WTC11 (cell line): Measurements from ENCODE around the gene COL18A1. TPM values are rescaled to one million over a fixed set of nuclear protein-coding genes. Genes with fewer than 3 reads are reported as not detected.

Experiments used
- ATAC-seq: fragments of 200-7000 bp; cut with Tn5 transposase; 2 replicates; pipeline ENCODE4 v1.10.0; 2021; ENCODE audit warnings: mild to moderate bottlenecking, moderate library complexity
- CTCF ChIA-PET: fragments of 300-600 bp; sonication (Branson Sonifier 250); formaldehyde crosslinking; loops from one replicate; lab custom pipeline; 2021; ENCODE audit warnings: antibody characterized with exemption; lab: Charles Lee
- POLR2A ChIA-PET: fragments of 350-600 bp; sonication (Branson Sonifier 250); formaldehyde crosslinking; loops from one replicate; lab custom pipeline; 2021; ENCODE audit warnings: antibody characterized with exemption; lab: Charles Lee
- DNase-seq: peaks from one replicate; pipeline ENCODE4 v3.0.0; 2021; ENCODE audit warnings: low spot score
- H3K27ac Mint-ChIP-seq: 2 replicates; pipeline ENCODE4 v1.8.0; 2021; ENCODE audit warnings: mixed read lengths
- H3K27me3 Mint-ChIP-seq: 2 replicates; pipeline ENCODE4 v1.8.0; 2021; ENCODE audit warnings: low read depth, mild to moderate bottlenecking, moderate library complexity, mixed read lengths
- H3K36me3 Mint-ChIP-seq: 2 replicates; pipeline ENCODE4 v1.8.0; 2021; ENCODE audit warnings: mixed read lengths
- H3K4me1 Mint-ChIP-seq: 2 replicates; pipeline ENCODE4 v1.8.0; 2022; ENCODE audit warnings: mixed read lengths
- H3K4me3 Mint-ChIP-seq: 2 replicates; pipeline ENCODE4 v1.8.0; 2021; ENCODE audit warnings: mild to moderate bottlenecking, moderate library complexity, mixed read lengths
- H3K9me3 Mint-ChIP-seq: 2 replicates; pipeline ENCODE4 v1.8.0; 2021; ENCODE audit warnings: mixed read lengths
- ELF4 ChIP-seq: sonication (generic); formaldehyde crosslinking; IDR thresholded peaks from 2 replicates; pipeline ENCODE4 v1.8.1; 2022; ENCODE audit warnings: low read depth, mild to moderate bottlenecking, moderate library complexity, missing genetic modification reagents
- EMX1 ChIP-seq: fragments of 250-450 bp; sonication (Bioruptor Pico); IDR thresholded peaks from 2 replicates; pipeline ENCODE4 v1.8.0; 2021; ENCODE audit warnings: mild to moderate bottlenecking
- FOXK1 ChIP-seq: sonication (generic); formaldehyde crosslinking; IDR thresholded peaks from 2 replicates; pipeline ENCODE4 v1.8.0; 2022; ENCODE audit warnings: mild to moderate bottlenecking, moderate library complexity, missing genetic modification reagents
- IRF2 ChIP-seq: sonication (generic); formaldehyde crosslinking; IDR thresholded peaks from 2 replicates; pipeline ENCODE4 v1.8.0; 2022; ENCODE audit warnings: low read depth, missing genetic modification reagents, borderline replicate concordance
- JAZF1 ChIP-seq: fragments of 250-450 bp; sonication (Bioruptor Pico); IDR thresholded peaks from 2 replicates; pipeline ENCODE4 v1.9.0; 2021; ENCODE audit warnings: moderate library complexity, mild to moderate bottlenecking, inconsistent platforms
- JUN ChIP-seq: sonication (generic); formaldehyde crosslinking; IDR thresholded peaks from 2 replicates; pipeline ENCODE4 v1.8.0; 2023; ENCODE audit warnings: mild to moderate bottlenecking, missing genetic modification reagents
- KAT7 ChIP-seq: sonication (generic); formaldehyde crosslinking; IDR thresholded peaks from 2 replicates; pipeline ENCODE4 v1.8.1; 2023; ENCODE audit warnings: missing genetic modification reagents, mild to moderate bottlenecking, borderline replicate concordance
- MXD4 ChIP-seq: fragments of 250-450 bp; sonication (Bioruptor Pico); IDR thresholded peaks from 2 replicates; pipeline ENCODE4 v1.8.0; 2021; ENCODE audit warnings: mild to moderate bottlenecking, moderate library complexity, borderline replicate concordance
- MYBL2 ChIP-seq: sonication (generic); formaldehyde crosslinking; IDR thresholded peaks from 2 replicates; pipeline ENCODE4 v1.8.1; 2023; ENCODE audit warnings: mild to moderate bottlenecking, moderate library complexity, missing genetic modification reagents
- NR2C2 ChIP-seq: sonication (generic); formaldehyde crosslinking; IDR thresholded peaks from 2 replicates; pipeline ENCODE4 v1.8.0; 2022; ENCODE audit warnings: mild to moderate bottlenecking, missing genetic modification reagents
- SP1 ChIP-seq: sonication (generic); formaldehyde crosslinking; conservative IDR thresholded peaks from 2 replicates; pipeline ENCODE4 v1.8.1; 2022; ENCODE audit warnings: missing genetic modification reagents
- TEAD1 ChIP-seq: sonication (generic); formaldehyde crosslinking; IDR thresholded peaks from 2 replicates; pipeline ENCODE4 v1.8.0; 2022; ENCODE audit warnings: mild to moderate bottlenecking, missing genetic modification reagents
- TEAD4 ChIP-seq: sonication (generic); formaldehyde crosslinking; IDR thresholded peaks from 2 replicates; pipeline ENCODE4 v1.8.0; 2022; ENCODE audit warnings: mild to moderate bottlenecking, missing genetic modification reagents
- ZNF219 ChIP-seq: sonication (generic); formaldehyde crosslinking; IDR thresholded peaks from 2 replicates; pipeline ENCODE4 v1.8.0; 2023; ENCODE audit warnings: missing genetic modification reagents, mild to moderate bottlenecking, borderline replicate concordance
- ZNF396 ChIP-seq: fragments of 250-450 bp; sonication (Bioruptor Pico); IDR thresholded peaks from 2 replicates; pipeline ENCODE4 v1.8.0; 2021; ENCODE audit warnings: mild to moderate bottlenecking, moderate library complexity, borderline replicate concordance
- total RNA-seq: library from RNA; stranded (reverse); gene quantifications from 3 replicates; pipeline ENCODE4 v1.2.3, GENCODE V29; 2021
- TF ChIP-seq, protein P1 (sequence below): sonication (generic); formaldehyde crosslinking; IDR thresholded peaks from 2 replicates; pipeline ENCODE4 v1.8.0; 2023; ENCODE audit warnings: missing genetic modification reagents
- TF ChIP-seq, protein P2 (sequence below): fragments of 250-450 bp; sonication (Bioruptor Pico); IDR thresholded peaks from 2 replicates; pipeline ENCODE4 v1.9.0; 2021; ENCODE audit warnings: mild to moderate bottlenecking
- TF ChIP-seq, protein P3 (sequence below): sonication (generic); formaldehyde crosslinking; conservative IDR thresholded peaks from 2 replicates; pipeline ENCODE4 v1.8.1; 2023; ENCODE audit warnings: mild to moderate bottlenecking, low read depth, missing genetic modification reagents, moderate library complexity

Gene COL18A1
- total RNA-seq, 1 experiment from 2014 or later, result 231 TPM

DNA sequence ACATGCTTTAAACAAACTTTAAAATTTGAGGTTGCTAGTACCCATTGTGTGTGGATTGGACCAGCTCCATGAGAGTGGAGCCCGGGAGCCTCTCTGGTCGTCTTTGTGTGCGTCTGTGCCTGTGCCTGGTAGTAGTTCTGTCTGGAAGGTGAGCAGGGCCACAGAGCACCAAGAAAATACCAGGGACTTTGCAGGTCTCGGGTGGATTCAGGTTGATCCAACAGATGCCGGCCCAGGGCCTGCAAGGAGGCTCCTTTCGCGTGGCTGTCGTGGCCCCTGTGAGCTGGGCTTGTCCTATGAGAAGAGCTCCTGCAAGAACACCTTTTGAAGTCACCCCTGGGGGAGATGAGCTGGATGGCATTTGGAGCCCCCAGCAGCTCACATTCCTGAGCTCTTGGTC is 28.3 kb downstream of the COL18A1 start:
- H3K9me3 Mint-ChIP-seq, result no peaks in the 10 kb centered on the region
- no peak for ATAC-seq
- no peak for DNase-seq
- POLR2A ChIA-PET, result interaction anchor here (1.1 kb wide), 1 partner anchor 146 kb away, joined by 3 read pairs; the partner anchor contains the start of gene POFUT2
- H3K36me3 Mint-ChIP-seq, result peaks cover 2% of the 10 kb centered on the region; the same call in 1 of the 2 replicates
- CTCF ChIA-PET, result interaction anchor here (0.8 to 1.4 kb wide), 3 partner anchors 10 to 26 kb away, joined by 3 to 5 read pairs (median 3); no protein-coding TSS in a partner anchor
- peaks cover 64% of the 10 kb centered on the region for H3K4me1 Mint-ChIP-seq
- peak overlapping the region; percentile 48 for H3K27ac Mint-ChIP-seq
- TF ChIP-seq KAT7 (CRISPR knock-in tag) (no peak), ZNF219 (CRISPR knock-in tag) (no peak), MYBL2 (CRISPR knock-in tag) (no peak), TEAD1 (CRISPR knock-in tag) (no peak), SP1 (CRISPR knock-in tag) (no peak), JUN (CRISPR knock-in tag) (no peak), FOXK1 (CRISPR knock-in tag) (no peak), JAZF1 (CRISPR knock-in tag) (no peak), IRF2 (CRISPR knock-in tag) (no peak), ZNF396 (CRISPR knock-in tag) (no peak), NR2C2 (CRISPR knock-in tag) (no peak), ELF4 (CRISPR knock-in tag) (no peak), TEAD4 (CRISPR knock-in tag) (no peak), EMX1 (CRISPR knock-in tag) (no peak)
- TF ChIP-seq, protein P1, sequence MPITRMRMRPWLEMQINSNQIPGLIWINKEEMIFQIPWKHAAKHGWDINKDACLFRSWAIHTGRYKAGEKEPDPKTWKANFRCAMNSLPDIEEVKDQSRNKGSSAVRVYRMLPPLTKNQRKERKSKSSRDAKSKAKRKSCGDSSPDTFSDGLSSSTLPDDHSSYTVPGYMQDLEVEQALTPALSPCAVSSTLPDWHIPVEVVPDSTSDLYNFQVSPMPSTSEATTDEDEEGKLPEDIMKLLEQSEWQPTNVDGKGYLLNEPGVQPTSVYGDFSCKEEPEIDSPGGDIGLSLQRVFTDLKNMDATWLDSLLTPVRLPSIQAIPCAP (CRISPR knock-in tag), result no peak
- TF ChIP-seq, protein P2, sequence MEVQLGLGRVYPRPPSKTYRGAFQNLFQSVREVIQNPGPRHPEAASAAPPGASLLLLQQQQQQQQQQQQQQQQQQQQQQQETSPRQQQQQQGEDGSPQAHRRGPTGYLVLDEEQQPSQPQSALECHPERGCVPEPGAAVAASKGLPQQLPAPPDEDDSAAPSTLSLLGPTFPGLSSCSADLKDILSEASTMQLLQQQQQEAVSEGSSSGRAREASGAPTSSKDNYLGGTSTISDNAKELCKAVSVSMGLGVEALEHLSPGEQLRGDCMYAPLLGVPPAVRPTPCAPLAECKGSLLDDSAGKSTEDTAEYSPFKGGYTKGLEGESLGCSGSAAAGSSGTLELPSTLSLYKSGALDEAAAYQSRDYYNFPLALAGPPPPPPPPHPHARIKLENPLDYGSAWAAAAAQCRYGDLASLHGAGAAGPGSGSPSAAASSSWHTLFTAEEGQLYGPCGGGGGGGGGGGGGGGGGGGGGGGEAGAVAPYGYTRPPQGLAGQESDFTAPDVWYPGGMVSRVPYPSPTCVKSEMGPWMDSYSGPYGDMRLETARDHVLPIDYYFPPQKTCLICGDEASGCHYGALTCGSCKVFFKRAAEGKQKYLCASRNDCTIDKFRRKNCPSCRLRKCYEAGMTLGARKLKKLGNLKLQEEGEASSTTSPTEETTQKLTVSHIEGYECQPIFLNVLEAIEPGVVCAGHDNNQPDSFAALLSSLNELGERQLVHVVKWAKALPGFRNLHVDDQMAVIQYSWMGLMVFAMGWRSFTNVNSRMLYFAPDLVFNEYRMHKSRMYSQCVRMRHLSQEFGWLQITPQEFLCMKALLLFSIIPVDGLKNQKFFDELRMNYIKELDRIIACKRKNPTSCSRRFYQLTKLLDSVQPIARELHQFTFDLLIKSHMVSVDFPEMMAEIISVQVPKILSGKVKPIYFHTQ, result no peak
- TF ChIP-seq, protein P3, sequence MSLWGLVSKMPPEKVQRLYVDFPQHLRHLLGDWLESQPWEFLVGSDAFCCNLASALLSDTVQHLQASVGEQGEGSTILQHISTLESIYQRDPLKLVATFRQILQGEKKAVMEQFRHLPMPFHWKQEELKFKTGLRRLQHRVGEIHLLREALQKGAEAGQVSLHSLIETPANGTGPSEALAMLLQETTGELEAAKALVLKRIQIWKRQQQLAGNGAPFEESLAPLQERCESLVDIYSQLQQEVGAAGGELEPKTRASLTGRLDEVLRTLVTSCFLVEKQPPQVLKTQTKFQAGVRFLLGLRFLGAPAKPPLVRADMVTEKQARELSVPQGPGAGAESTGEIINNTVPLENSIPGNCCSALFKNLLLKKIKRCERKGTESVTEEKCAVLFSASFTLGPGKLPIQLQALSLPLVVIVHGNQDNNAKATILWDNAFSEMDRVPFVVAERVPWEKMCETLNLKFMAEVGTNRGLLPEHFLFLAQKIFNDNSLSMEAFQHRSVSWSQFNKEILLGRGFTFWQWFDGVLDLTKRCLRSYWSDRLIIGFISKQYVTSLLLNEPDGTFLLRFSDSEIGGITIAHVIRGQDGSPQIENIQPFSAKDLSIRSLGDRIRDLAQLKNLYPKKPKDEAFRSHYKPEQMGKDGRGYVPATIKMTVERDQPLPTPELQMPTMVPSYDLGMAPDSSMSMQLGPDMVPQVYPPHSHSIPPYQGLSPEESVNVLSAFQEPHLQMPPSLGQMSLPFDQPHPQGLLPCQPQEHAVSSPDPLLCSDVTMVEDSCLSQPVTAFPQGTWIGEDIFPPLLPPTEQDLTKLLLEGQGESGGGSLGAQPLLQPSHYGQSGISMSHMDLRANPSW (CRISPR knock-in tag), result no peak
- TF ChIP-seq, all 79 proteins: peak for 0
- Mint-ChIP-seq H3K4me3 (no peak overlapping the region), H3K27me3 (no peaks in the 10 kb centered on the region)

DNA sequence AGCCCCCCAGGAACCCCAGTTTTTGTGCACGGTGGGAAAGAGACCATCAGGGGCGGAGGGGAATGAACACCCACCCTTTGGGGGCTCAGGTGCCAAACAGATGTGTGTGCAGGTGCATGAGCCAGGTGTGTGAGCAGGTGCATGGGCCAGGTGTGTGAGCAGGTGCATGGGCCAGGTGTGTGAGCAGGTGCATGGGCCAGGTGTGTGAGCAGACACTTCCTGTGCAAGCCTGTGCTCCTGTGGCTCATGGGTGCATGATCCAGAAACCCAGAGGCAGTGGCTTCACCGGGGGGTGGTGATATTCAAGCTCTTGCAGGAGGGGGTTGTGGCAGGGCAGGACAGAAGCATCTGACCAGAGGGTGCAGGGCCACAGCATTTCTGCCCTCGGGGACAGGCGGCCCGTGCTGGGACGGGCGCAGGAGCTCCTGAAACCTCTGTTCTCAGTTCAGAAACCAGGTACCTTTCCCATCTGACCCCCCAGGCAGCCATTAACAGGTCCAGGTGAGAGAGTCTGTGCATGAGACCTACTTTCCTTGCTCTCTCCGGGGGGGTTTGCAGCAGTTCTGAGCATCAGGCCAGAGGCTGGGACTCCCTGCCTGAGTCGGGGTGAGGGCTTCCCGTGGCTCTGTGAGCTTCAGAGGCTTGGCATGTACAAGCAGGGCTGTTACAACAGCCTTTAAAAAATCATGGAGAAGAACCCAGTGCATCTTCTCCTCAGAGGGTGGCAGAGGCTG is 29.1 kb downstream of the COL18A1 start:
- H3K27ac Mint-ChIP-seq, result peak overlapping the region; percentile 48; the same call in 1 of the 2 replicates
- H3K27me3 Mint-ChIP-seq, result no peaks in the 10 kb centered on the region
- no peak for ATAC-seq
- H3K4me3 Mint-ChIP-seq, result no peak overlapping the region
- no peak for DNase-seq
- H3K36me3 Mint-ChIP-seq, result peaks cover 2% of the 10 kb centered on the region; the same call in 1 of the 2 replicates
- ChIA-PET CTCF (interaction anchor here (0.7 to 1.4 kb wide), 4 partner anchors 11 to 125 kb away, joined by 3 to 5 read pairs (median 3); no protein-coding TSS in a partner anchor), POLR2A (interaction anchor here (1.1 kb wide), 1 partner anchor 146 kb away, joined by 3 read pairs; the partner anchor contains the start of gene POFUT2)
- H3K9me3 Mint-ChIP-seq, result no peaks in the 10 kb centered on the region
- H3K4me1 Mint-ChIP-seq, result peaks cover 64% of the 10 kb centered on the region
- no peak for TF ChIP-seq MXD4 (CRISPR knock-in tag)
- TF ChIP-seq, all 79 proteins: peak for 0
